Prostate gland (tissue), 2 donors: ENCODE measurements around the gene TTC27.

Source experiments
- CTCF ChIP-seq, 4 experiments: fragments of 200-600 bp in 2 of 4; fragments of 450-650 bp in 2 of 4; sonication (generic) in 2 of 4; IDR thresholded peaks; 1 replicate in 3 of 4; 2 replicates in 1 of 4; pipeline ENCODE4 v1.5.1; 2016 to 2019; ENCODE audit warnings: antibody characterized with exemption in 4 of 4, mild to moderate bottlenecking in 2 of 4, moderate library complexity in 2 of 4
- POLR2A ChIP-seq: fragments of 450-650 bp; IDR thresholded peaks from one replicate; pipeline ENCODE4 v1.6.1; 2016; ENCODE audit warnings: antibody characterized with exemption, mild to moderate bottlenecking

- TF ChIP-seq CTCF (IDR thresholded peaks at IDR 0.05) = no peak
- TF ChIP-seq POLR2A = no peak
These were observed 83.4 kb downstream of the TTC27 start for GRCh38 chr2:32711219-32711618.
